H9 (cell line): ENCODE results near the gene BFSP1. TPM values are rescaled to one million over a fixed set of nuclear protein-coding genes. Genes with fewer than 3 reads are reported as not detected.

Experiments used
- DNase-seq: peaks from one replicate; pipeline ENCODE4 v3.0.0-alpha.2; 2017
- H2AFZ ChIP-seq: one replicate; pipeline ENCODE4 v1.6.1; 2013; ENCODE audit warnings: mild to moderate bottlenecking, low read length, control low read depth, moderate library complexity
- H2AK5ac ChIP-seq: 2 replicates; pipeline ENCODE4 v1.6.1; 2013; ENCODE audit warnings: low read length, control low read depth, mixed read lengths; ENCODE audit not compliant: insufficient read length
- H2BK120ac ChIP-seq: one replicate; pipeline ENCODE4 v1.6.1; 2013; ENCODE audit warnings: low read depth, mild to moderate bottlenecking, low read length, control low read depth, inconsistent platforms; ENCODE audit not compliant: poor library complexity, severe bottlenecking
- H2BK12ac ChIP-seq: 2 replicates; pipeline ENCODE4 v1.6.1; 2013; ENCODE audit warnings: low read length, control low read depth, mixed read lengths, low read depth; ENCODE audit not compliant: insufficient read length
- H2BK15ac ChIP-seq: 2 replicates; pipeline ENCODE4 v1.6.1; 2013; ENCODE audit warnings: low read depth, low read length, control low read depth
- H2BK20ac ChIP-seq: one replicate; pipeline ENCODE4 v1.6.1; 2013; ENCODE audit warnings: low read depth, mild to moderate bottlenecking, low read length, control low read depth, inconsistent platforms; ENCODE audit not compliant: poor library complexity, severe bottlenecking
- H2BK5ac ChIP-seq: 2 replicates; pipeline ENCODE4 v1.6.1; 2013; ENCODE audit warnings: low read length, control low read depth, mixed read lengths; ENCODE audit not compliant: insufficient read length
- H3K14ac ChIP-seq: 2 replicates; pipeline ENCODE4 v1.6.1; 2013; ENCODE audit warnings: low read length, control low read depth; ENCODE audit not compliant: insufficient read depth
- H3K18ac ChIP-seq: 2 replicates; pipeline ENCODE4 v1.6.1; 2013; ENCODE audit warnings: low read depth, mild to moderate bottlenecking, mixed read lengths, low read length, control low read depth; ENCODE audit not compliant: insufficient read length
- H3K23ac ChIP-seq: 2 replicates; pipeline ENCODE4 v1.6.1; 2013; ENCODE audit warnings: low read length, control low read depth, mixed read lengths, low read depth; ENCODE audit not compliant: insufficient read length
- H3K23me2 ChIP-seq: 2 replicates; pipeline ENCODE4 v1.6.1; 2013; ENCODE audit warnings: low read depth, mild to moderate bottlenecking, mixed read lengths, low read length, control low read depth; ENCODE audit not compliant: insufficient read length, poor library complexity, severe bottlenecking
- H3K27ac ChIP-seq: 2 replicates; pipeline ENCODE4 v1.5.1; 2013; ENCODE audit warnings: low read length, control low read depth, mixed read lengths, low read depth; ENCODE audit not compliant: insufficient read length
- H3K27me3 ChIP-seq: 2 replicates; pipeline ENCODE4 v1.6.1; 2013; ENCODE audit warnings: low read length, control low read depth, inconsistent platforms; ENCODE audit not compliant: insufficient read depth
- H3K4ac ChIP-seq: 2 replicates; pipeline ENCODE4 v1.6.1; 2013; ENCODE audit warnings: low read depth, mild to moderate bottlenecking, control low read depth, inconsistent platforms, low read length, moderate library complexity
- H3K4me1 ChIP-seq: 2 replicates; pipeline ENCODE4 v1.6.1; 2013; ENCODE audit warnings: low read length, control low read depth, inconsistent platforms; ENCODE audit not compliant: insufficient read depth
- H3K4me2 ChIP-seq: 2 replicates; pipeline ENCODE4 v1.6.1; 2013; ENCODE audit warnings: low read length, control low read depth, mixed read lengths; ENCODE audit not compliant: insufficient read length, insufficient read depth
- H3K56ac ChIP-seq: 2 replicates; pipeline ENCODE4 v1.6.1; 2013; ENCODE audit warnings: low read depth, mild to moderate bottlenecking, mixed read lengths, low read length, control low read depth; ENCODE audit not compliant: insufficient read length
- H3K79me1 ChIP-seq: 2 replicates; pipeline ENCODE4 v1.6.1; 2013; ENCODE audit warnings: low read depth, mild to moderate bottlenecking, moderate library complexity, low read length, control low read depth, inconsistent platforms; ENCODE audit not compliant: insufficient read depth, poor library complexity, severe bottlenecking
- H3K79me2 ChIP-seq: 2 replicates; pipeline ENCODE4 v1.6.1; 2013; ENCODE audit warnings: low read length, control low read depth, inconsistent platforms; ENCODE audit not compliant: insufficient read depth
- H3K9ac ChIP-seq: 2 replicates; pipeline ENCODE4 v1.6.1; 2013; ENCODE audit warnings: low read length, control low read depth, mixed read lengths; ENCODE audit not compliant: insufficient read length; ENCODE audit errors: extremely low read depth
- H3K9me3 ChIP-seq: one replicate; pipeline ENCODE4 v1.6.1; 2013; ENCODE audit warnings: low read depth, low read length, inconsistent platforms; ENCODE audit not compliant: control insufficient read depth
- H3T11ph ChIP-seq: one replicate; pipeline ENCODE4 v1.6.1; 2013; ENCODE audit warnings: mild to moderate bottlenecking, low read length, control low read depth, inconsistent platforms
- H4K20me1 ChIP-seq: one replicate; pipeline ENCODE4 v1.6.1; 2013; ENCODE audit not compliant: control insufficient read depth, insufficient read length, insufficient read depth
- H4K5ac ChIP-seq: 2 replicates; pipeline ENCODE4 v1.6.1; 2013; ENCODE audit warnings: low read depth, mild to moderate bottlenecking, mixed read lengths, low read length, control low read depth; ENCODE audit not compliant: insufficient read length
- H4K8ac ChIP-seq: replicated peaks from 2 replicates; pipeline ENCODE4 v1.6.1; 2013; ENCODE audit warnings: low read length, control low read depth, mixed read lengths, low read depth; ENCODE audit not compliant: insufficient read length
- H4K91ac ChIP-seq: 2 replicates; pipeline ENCODE4 v1.6.1; 2013; ENCODE audit warnings: low read depth, mild to moderate bottlenecking, moderate library complexity, mixed read lengths, low read length, control low read depth; ENCODE audit not compliant: insufficient read length
- H3K27ac Mint-ChIP-seq, 3 experiments: 2 replicates in 2 of 3; 3 replicates in 1 of 3; pipeline ENCODE4 v1.8.0; 2020 to 2021; ENCODE audit warnings: mixed read lengths in 3 of 3, mild to moderate bottlenecking in 1 of 3, moderate library complexity in 1 of 3
- H3K27me3 Mint-ChIP-seq: 2 replicates; pipeline ENCODE4 v1.8.0; 2021; ENCODE audit warnings: low read depth, mild to moderate bottlenecking, moderate library complexity, mixed read lengths
- H3K36me3 Mint-ChIP-seq, 3 experiments: 2 replicates in 2 of 3; 3 replicates in 1 of 3; pipeline ENCODE4 v1.8.0; 2020 to 2021; ENCODE audit warnings: low read depth in 3 of 3, mixed read lengths in 3 of 3; ENCODE audit not compliant: insufficient read depth in 1 of 3
- H3K4me1 Mint-ChIP-seq, 2 experiments: 2 replicates each; pipeline ENCODE4 v1.8.0; 2020; ENCODE audit warnings: mixed read lengths in 2 of 2
- H3K4me3 Mint-ChIP-seq, 2 experiments: 2 replicates in 1 of 2; 3 replicates in 1 of 2; pipeline ENCODE4 v1.8.0; 2020 to 2021; ENCODE audit warnings: mild to moderate bottlenecking in 2 of 2, mixed read lengths in 2 of 2, moderate library complexity in 1 of 2
- H3K9me3 Mint-ChIP-seq, 2 experiments: 2 replicates in 1 of 2; 3 replicates in 1 of 2; pipeline ENCODE4 v1.8.0; 2020; ENCODE audit warnings: mild to moderate bottlenecking in 2 of 2, mixed read lengths in 2 of 2, moderate library complexity in 1 of 2
- CTCF ChIP-seq: fragments of 200-600 bp; sonication (generic); conservative IDR thresholded peaks from 3 replicates; pipeline ENCODE4 v1.8.0; 2021; ENCODE audit warnings: antibody characterized with exemption, mild to moderate bottlenecking
- WGBS: extraction: QIAGEN DNeasy Blood & Tissue Kit; methylation state at CpG from one replicate; pipeline ENCODE4 v1.1.7; 2013; ENCODE audit warnings: missing lambda C conversion rate, low lambda C conversion rate, mixed read lengths; ENCODE audit not compliant: insufficient read length; ENCODE audit errors: extremely low coverage; 5-methylcytosine and 5-hydroxymethylcytosine counted together
- total RNA-seq: library from RNA; stranded (reverse); gene quantifications from 2 replicates; pipeline ENCODE4 v1.2.1, GENCODE V29; 2021

Gene BFSP1
- total RNA-seq, 1 experiment from 2014 or later: 9.4 TPM

- H3K4me3 Mint-ChIP-seq: peak overlapping the region; percentile 89 to 91
- peaks cover 12% of the 10 kb centered on the region for H3K23me2 ChIP-seq
- no peak overlapping the region for H3K23ac ChIP-seq
- H4K91ac ChIP-seq: no peak overlapping the region
- peak overlapping the region; percentile 65; the same call in 1 of the 2 replicates for H3K14ac ChIP-seq
- H2AFZ ChIP-seq: no peak overlapping the region
- H3K36me3 Mint-ChIP-seq: peaks cover 2 to 8% (median 2%) of the 10 kb centered on the region in 3 experiments; a peak in 2 of 7 replicates
- H4K20me1 ChIP-seq: no peaks in the 10 kb centered on the region
- H3K18ac ChIP-seq: peak overlapping the region; percentile 34
- peaks cover 16% of the 10 kb centered on the region; the same call in 1 of the 2 replicates for H3K79me2 ChIP-seq
- peak overlapping the region; percentile 54 for H3K9ac ChIP-seq
- H3K4me2 ChIP-seq: peak overlapping the region; percentile 95
- no peak overlapping the region for H2BK15ac ChIP-seq
- TF ChIP-seq CTCF: peak; percentile 3; the same call in 1 of the 3 replicates
- H3K27me3 Mint-ChIP-seq: no peaks in the 10 kb centered on the region; the same call in 1 of the 2 replicates
- H2BK12ac ChIP-seq: no peak overlapping the region
- peak; percentile 48 for DNase-seq
- no peak overlapping the region for H4K5ac ChIP-seq
- H3K9me3 ChIP-seq: no peaks in the 10 kb centered on the region
- peaks cover 19% of the 10 kb centered on the region for H3K4me1 ChIP-seq
- H3K9me3 Mint-ChIP-seq: 0 out of 5 replicates have a peak, but pooled peaks cover 0 to 2% of the 10 kb centered on the region in 2 experiments
- no peak overlapping the region for H2BK120ac ChIP-seq
- H3T11ph ChIP-seq: no peak overlapping the region
- peaks cover 52 to 56% of the 10 kb centered on the region in 2 experiments for H3K4me1 Mint-ChIP-seq
- H3K27ac ChIP-seq: no peak overlapping the region
- H3K79me1 ChIP-seq: no peaks in the 10 kb centered on the region
- no peak overlapping the region for H2BK20ac ChIP-seq
- no peaks in the 10 kb centered on the region for H3K27me3 ChIP-seq
- H3K4ac ChIP-seq: no peak overlapping the region
- no peak overlapping the region for H4K8ac ChIP-seq
- no peak overlapping the region for H2AK5ac ChIP-seq
- no CpG with 5 or more reads among the region's 43 CpGs for WGBS
- H2BK5ac ChIP-seq: no peak overlapping the region
- no peak overlapping the region for H3K56ac ChIP-seq
- peak overlapping the region in 2 of 3 experiments; percentile 84 to 91; a peak in 4 of 7 replicates for H3K27ac Mint-ChIP-seq
Measured at GRCh38 chr20:17570347-17571152, 39.4 kb upstream of the BFSP1 start.
